CD8-positive, alpha-beta memory T cell (primary cell): ENCODE data around the gene OMD. TPM values are rescaled to one million over a fixed set of nuclear protein-coding genes. Genes with fewer than 3 reads are reported as not detected.
A peak's percentile ranks its signal among the peaks of the same experiment; 100 is the strongest.

Source experiments
- CTCF ChIA-PET: fragments of 350-600 bp; sonication (Branson Sonifier 250); formaldehyde crosslinking; loops from one replicate; lab custom pipeline; 2021; ENCODE audit warnings: antibody characterized with exemption; lab: Charles Lee
- POLR2A ChIA-PET: fragments of 350-600 bp; sonication (Branson Sonifier 250); formaldehyde crosslinking; loops from one replicate; lab custom pipeline; 2021; ENCODE audit warnings: antibody characterized with exemption; lab: Charles Lee
- DNase-seq, 5 donors: peaks; one replicate each; pipeline versions ENCODE4 v3.0.0 to v3.0.0-alpha.2; 2020 to 2022; ENCODE audit warnings: mixed read lengths in 1 of 5
- H3K27ac ChIP-seq: one replicate; pipeline ENCODE4 v1.7.0; 2013; ENCODE audit warnings: low read depth, mild to moderate bottlenecking, low read length, moderate library complexity
- H3K27me3 ChIP-seq: 2 replicates; pipeline ENCODE4 v1.7.0; 2013; ENCODE audit warnings: low read length, mild to moderate bottlenecking; ENCODE audit not compliant: insufficient read depth, poor library complexity, severe bottlenecking
- H3K36me3 ChIP-seq: 2 replicates; pipeline ENCODE4 v1.7.0; 2013; ENCODE audit warnings: mild to moderate bottlenecking, low read length, moderate library complexity; ENCODE audit not compliant: insufficient read depth
- H3K4me1 ChIP-seq: 2 replicates; pipeline ENCODE4 v1.7.0; 2013; ENCODE audit warnings: mild to moderate bottlenecking, low read length, moderate library complexity; ENCODE audit not compliant: insufficient read depth
- H3K4me3 ChIP-seq: 2 replicates; pipeline ENCODE4 v1.7.0; 2013; ENCODE audit warnings: mild to moderate bottlenecking, low read length
- H3K9me3 ChIP-seq: 2 replicates; pipeline ENCODE4 v1.7.0; 2013; ENCODE audit warnings: mild to moderate bottlenecking, low read length
- H3K27ac Mint-ChIP-seq, 8 donors: one replicate each; pipeline ENCODE4 v1.8.0; 2020 to 2021; ENCODE audit warnings: mixed read lengths in 8 of 8, mild to moderate bottlenecking in 6 of 8, inconsistent platforms in 3 of 8, moderate library complexity in 3 of 8
- H3K27me3 Mint-ChIP-seq, 2 donors: one replicate each; pipeline ENCODE4 v1.8.0; 2020 to 2021; ENCODE audit warnings: mixed read lengths in 2 of 2, mild to moderate bottlenecking in 1 of 2, moderate library complexity in 1 of 2
- H3K36me3 Mint-ChIP-seq, 3 donors: one replicate each; pipeline ENCODE4 v1.8.0; 2020 to 2021; ENCODE audit warnings: mixed read lengths in 3 of 3, inconsistent platforms in 1 of 3, mild to moderate bottlenecking in 1 of 3
- H3K4me1 Mint-ChIP-seq, 3 donors: one replicate each; pipeline ENCODE4 v1.8.0; 2020 to 2021; ENCODE audit warnings: mixed read lengths in 3 of 3, inconsistent platforms in 1 of 3, mild to moderate bottlenecking in 1 of 3
- H3K4me3 Mint-ChIP-seq, 7 donors: one replicate each; pipeline ENCODE4 v1.8.0; 2020 to 2021; ENCODE audit warnings: mixed read lengths in 7 of 7, mild to moderate bottlenecking in 6 of 7, moderate library complexity in 4 of 7, inconsistent platforms in 2 of 7
- H3K9me3 Mint-ChIP-seq, 5 donors: one replicate each; pipeline ENCODE4 v1.8.0; 2020 to 2022; ENCODE audit warnings: mixed read lengths in 5 of 5, mild to moderate bottlenecking in 3 of 5, moderate library complexity in 2 of 5, inconsistent platforms in 1 of 5
- polyA plus RNA-seq: library from polyadenylated mRNA; unstranded; fragments of 300-500 nt; fragmentation: Illumina TruSeq; gene quantifications from one replicate; pipeline ENCODE4 v1.2.3, GENCODE V29; 2021
- total RNA-seq, 2 experiments: library from RNA; stranded (reverse); gene quantifications; one replicate each; pipeline ENCODE4 v1.2.3, GENCODE V29; 2021

The OMD gene
- total and polyA plus RNA-seq, 3 experiments from 2014 or later: not detected

DNA sequence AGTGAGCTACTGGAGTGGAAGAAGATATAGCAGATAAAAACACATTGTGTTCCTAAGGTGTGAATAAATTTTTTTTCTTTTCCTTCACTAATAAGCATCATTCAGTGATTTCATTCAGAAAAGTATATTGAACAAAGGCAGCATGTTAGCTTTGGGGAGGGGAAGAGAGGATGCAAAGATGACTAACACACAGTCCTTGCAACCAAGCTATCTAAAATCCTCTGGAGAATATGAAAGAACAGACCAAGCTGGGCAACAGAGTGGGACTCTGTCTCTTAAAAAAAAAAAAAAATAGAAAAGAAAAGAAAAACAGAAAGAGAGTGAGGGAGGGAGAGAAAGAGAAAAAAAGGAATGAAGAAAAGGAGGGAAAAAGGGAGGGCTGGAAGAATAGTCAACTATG is 22.3 kb upstream of the OMD start:
- CTCF ChIA-PET: no interaction called here
- H3K4me1 Mint-ChIP-seq: peaks cover 0 to 1% (median under 1%) of the 10 kb centered on the region in 3 donors
- no peak overlapping the region for H3K4me3 Mint-ChIP-seq
- H3K9me3 ChIP-seq: no peaks in the 10 kb centered on the region
- no peak overlapping the region for H3K27ac Mint-ChIP-seq
- H3K4me3 ChIP-seq: no peak overlapping the region
- POLR2A ChIA-PET: no interaction called here
- DNase-seq: no peak
- no peaks in the 10 kb centered on the region for H3K4me1 ChIP-seq
- no peaks in the 10 kb centered on the region for H3K27me3 Mint-ChIP-seq
- peaks cover 0 to 11% (median 0%) of the 10 kb centered on the region in 3 donors for H3K36me3 Mint-ChIP-seq
- H3K36me3 ChIP-seq: no peaks in the 10 kb centered on the region
- H3K27me3 ChIP-seq: no peaks in the 10 kb centered on the region
- H3K9me3 Mint-ChIP-seq: peaks cover 0 to 4% (median 4%) of the 10 kb centered on the region in 5 donors
- no peak overlapping the region for H3K27ac ChIP-seq

DNA sequence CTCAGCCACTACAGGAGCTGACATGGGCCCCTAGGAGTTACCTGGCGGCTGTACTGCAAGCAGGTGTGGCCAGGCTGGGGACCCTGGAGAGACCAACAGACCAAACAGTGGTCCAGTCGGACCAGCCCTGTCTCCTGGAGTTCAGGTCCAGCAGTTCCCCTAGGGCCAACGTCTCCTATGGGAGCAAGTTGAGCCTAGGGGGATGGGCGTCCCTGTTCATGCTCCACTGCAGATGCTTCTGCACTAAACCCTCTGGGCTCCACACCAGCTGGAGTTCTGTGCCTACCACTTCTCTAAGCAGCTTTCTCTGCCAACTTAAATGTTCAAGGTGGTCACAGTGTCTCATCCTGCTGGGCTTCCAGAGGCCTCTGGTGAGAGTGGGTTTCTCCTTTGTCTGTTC is 20.6 kb upstream of the OMD start:
- Histone ChIP-seq H3K4me1 (no peaks in the 10 kb centered on the region), H3K9me3 (no peaks in the 10 kb centered on the region), H3K27me3 (no peaks in the 10 kb centered on the region), H3K4me3 (no peak overlapping the region), H3K27ac (no peak overlapping the region), H3K36me3 (no peaks in the 10 kb centered on the region)
- Mint-ChIP-seq H3K36me3 (peaks cover 0 to 11% (median 0%) of the 10 kb centered on the region in 3 donors), H3K27ac (no peak overlapping the region), H3K4me3 (no peak overlapping the region), H3K27me3 (no peaks in the 10 kb centered on the region), H3K4me1 (peaks cover 11 to 16% (median 16%) of the 10 kb centered on the region in 3 donors), H3K9me3 (peaks cover 0 to 4% (median under 1%) of the 10 kb centered on the region in 5 donors)
- DNase-seq: no peak
- CTCF ChIA-PET: no interaction called here
- POLR2A ChIA-PET: no interaction called here

DNA sequence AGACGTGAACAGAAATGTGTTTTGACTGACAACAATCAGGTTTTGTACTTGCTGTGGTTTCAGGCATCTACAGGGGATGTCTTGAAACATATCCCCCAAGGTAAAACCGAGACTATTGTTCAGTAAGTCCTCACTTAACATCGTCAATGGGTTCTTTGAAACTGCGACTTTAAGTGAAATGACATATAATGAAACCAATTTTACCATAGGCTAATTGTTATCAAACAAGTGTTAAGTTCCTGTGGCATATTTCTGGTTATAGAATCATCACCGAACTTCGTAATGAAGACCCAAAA is 16.4 kb upstream of the OMD start:
- CTCF ChIA-PET: no interaction called here
- H3K36me3 Mint-ChIP-seq: no peaks in the 10 kb centered on the region
- H3K27ac Mint-ChIP-seq: peak overlapping the region; percentile 4 to 91 (median 80)

DNA sequence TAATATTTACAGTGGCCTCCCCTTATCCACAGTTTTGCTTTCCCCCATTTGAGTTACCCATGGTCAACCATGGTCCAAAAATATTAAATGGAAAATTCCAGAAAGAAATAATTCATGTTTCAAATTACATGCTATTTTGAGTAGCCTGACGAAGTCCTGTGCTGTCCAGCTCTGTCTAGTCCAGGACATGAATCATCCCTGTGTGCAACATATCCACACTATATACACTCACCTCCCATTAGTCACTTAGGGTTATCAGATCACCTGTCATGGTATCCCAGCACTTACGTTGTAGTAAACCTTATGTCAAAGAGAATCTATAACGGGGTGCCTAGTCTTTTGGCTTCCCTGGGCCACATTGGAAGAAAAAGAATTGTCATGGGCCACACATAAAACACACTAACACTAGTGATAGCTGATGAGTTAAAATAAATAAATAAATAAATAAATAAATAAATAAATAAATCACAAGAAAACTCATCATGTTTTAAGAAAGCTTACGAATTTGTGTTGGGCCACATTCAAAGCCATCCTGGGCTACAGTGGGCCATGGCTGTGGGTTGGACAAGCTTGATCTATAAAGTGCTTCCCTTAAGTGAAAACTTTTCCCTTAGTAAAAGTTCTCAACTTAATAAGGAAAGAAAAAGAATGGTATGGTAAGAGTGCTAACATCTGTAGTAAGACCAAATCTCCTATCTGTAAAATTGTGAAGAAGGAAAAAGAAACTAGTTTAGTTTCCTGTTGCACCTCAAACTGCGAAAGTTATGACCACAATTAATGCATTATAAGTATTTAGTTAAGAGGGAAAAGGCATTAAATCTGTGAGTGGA is 15.9 kb upstream of the OMD start:
- Mint-ChIP-seq H3K9me3 (no peaks in the 10 kb centered on the region), H3K4me3 (peak overlapping the region; percentile 33 to 78 (median 69)), H3K4me1 (peaks cover 14 to 21% (median 20%) of the 10 kb centered on the region in 3 donors), H3K27ac (peak overlapping the region in 7 of 8 donors; percentile 4 to 91 (median 80)), H3K36me3 (no peaks in the 10 kb centered on the region), H3K27me3 (no peaks in the 10 kb centered on the region)
- POLR2A ChIA-PET: no interaction called here
- no peak overlapping the region for H3K4me3 ChIP-seq
- H3K9me3 ChIP-seq: no peaks in the 10 kb centered on the region
- DNase-seq: no peak
- CTCF ChIA-PET: no interaction called here
- H3K36me3 ChIP-seq: no peaks in the 10 kb centered on the region
- H3K4me1 ChIP-seq: no peaks in the 10 kb centered on the region
- H3K27ac ChIP-seq: peak overlapping the region; percentile 3
- no peaks in the 10 kb centered on the region for H3K27me3 ChIP-seq

More for the DNA sequence above, 16.4 kb upstream of the OMD start:
- Mint-ChIP-seq H3K4me1 (peaks cover 14 to 21% (median 20%) of the 10 kb centered on the region in 3 donors), H3K4me3 (peak overlapping the region; percentile 33 to 78 (median 69)), H3K9me3 (no peaks in the 10 kb centered on the region), H3K27me3 (no peaks in the 10 kb centered on the region)
- Histone ChIP-seq H3K4me1 (no peaks in the 10 kb centered on the region), H3K27me3 (no peaks in the 10 kb centered on the region), H3K27ac (peak overlapping the region; percentile 3), H3K36me3 (no peaks in the 10 kb centered on the region), H3K4me3 (no peak overlapping the region), H3K9me3 (no peaks in the 10 kb centered on the region)
- peak in 1 of 5 donors; percentile 37 for DNase-seq
- POLR2A ChIA-PET: no interaction called here

DNA sequence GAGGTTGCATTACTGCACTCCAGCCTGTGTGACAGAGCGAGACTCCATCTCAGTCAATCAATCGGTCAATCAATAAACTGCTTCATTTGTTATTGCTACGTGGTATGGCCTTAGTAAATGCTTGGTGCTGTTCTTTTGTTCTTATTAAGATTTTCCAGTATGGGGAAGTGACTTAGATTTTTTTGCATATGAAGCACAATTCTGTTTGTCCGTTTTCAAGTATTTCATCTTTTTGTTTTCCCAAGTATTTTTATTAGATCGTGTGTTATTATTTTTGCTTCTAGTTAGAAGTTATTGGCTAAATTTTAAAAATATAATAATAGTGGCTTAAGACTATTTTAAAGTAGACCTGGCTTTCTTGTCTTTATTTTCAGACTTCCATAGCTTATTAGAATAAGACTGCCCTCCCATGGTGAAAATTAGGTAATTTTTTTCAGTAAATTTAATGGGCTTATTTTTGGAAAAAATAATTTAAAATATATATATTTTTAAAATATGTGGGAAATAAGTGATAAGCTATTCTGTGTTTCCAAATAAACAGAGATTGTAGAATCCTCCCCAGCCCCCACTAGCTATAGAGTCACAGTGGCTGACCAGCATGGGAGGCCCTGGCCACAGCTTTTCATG is 14.7 kb upstream of the OMD start:
- no peaks in the 10 kb centered on the region for H3K9me3 Mint-ChIP-seq
- H3K9me3 ChIP-seq: no peaks in the 10 kb centered on the region
- H3K27me3 Mint-ChIP-seq: no peaks in the 10 kb centered on the region
- DNase-seq: peak in 1 of 5 donors; percentile 2
- no peaks in the 10 kb centered on the region for H3K36me3 Mint-ChIP-seq
- no peak overlapping the region for H3K27ac Mint-ChIP-seq
- CTCF ChIA-PET: no interaction called here
- peaks cover 14 to 21% (median 20%) of the 10 kb centered on the region in 3 donors for H3K4me1 Mint-ChIP-seq
- H3K4me1 ChIP-seq: no peaks in the 10 kb centered on the region
- H3K4me3 ChIP-seq: no peak overlapping the region
- H3K27me3 ChIP-seq: no peaks in the 10 kb centered on the region
- H3K4me3 Mint-ChIP-seq: no peak overlapping the region
- no peak overlapping the region for H3K27ac ChIP-seq
- POLR2A ChIA-PET: no interaction called here
- no peaks in the 10 kb centered on the region for H3K36me3 ChIP-seq

DNA sequence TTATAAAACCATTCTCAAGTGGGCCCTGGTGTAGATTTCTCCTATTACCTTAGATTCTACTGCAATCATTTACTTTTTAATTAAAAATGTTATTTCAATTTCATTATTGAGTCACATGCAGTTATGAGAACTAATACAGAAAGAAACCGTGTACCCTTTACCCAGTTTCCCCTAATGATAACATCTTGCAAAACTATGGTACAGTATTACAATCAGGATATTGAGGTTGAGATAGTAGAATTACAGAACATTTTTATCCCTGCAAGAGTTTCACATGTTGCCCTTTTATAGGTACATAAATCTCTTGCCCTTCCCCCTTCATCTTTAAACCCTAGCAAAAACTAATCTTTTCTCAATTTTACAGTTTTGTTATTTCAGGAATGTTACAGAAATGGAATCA is 11.0 kb upstream of the OMD start:
- Mint-ChIP-seq H3K36me3 (no peaks in the 10 kb centered on the region), H3K27ac (no peak overlapping the region)

DNA sequence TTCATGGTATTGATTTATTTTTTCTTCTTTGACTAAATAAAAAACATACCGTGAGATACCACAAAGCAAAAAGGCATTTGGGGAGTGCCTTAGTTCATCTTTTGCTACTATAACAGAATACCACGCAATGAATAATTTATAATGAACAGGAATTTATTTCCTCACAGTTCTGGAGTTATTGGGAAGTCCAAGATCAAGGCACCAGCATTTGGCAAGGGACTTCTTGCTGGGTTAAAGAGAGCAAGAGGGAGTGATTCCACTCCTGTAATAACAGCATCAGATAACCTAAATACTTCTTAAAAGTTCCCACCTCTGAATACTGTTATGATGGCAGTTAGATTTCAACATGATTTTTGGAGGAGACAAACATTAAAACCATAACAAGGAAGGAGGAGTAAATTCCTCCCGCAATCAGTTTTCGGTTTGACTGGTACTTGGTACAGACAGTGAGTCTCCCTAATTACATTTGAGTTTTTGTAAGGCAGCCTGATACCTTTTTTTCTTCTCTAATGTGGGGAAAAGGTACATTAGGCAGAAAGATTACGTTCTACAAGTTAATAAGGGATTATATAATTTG is 8.8 kb upstream of the OMD start:
- POLR2A ChIA-PET: no interaction called here
- no peak overlapping the region for H3K27ac ChIP-seq
- H3K4me3 ChIP-seq: no peak overlapping the region
- no peak for DNase-seq
- H3K4me1 ChIP-seq: no peaks in the 10 kb centered on the region
- H3K27me3 Mint-ChIP-seq: no peaks in the 10 kb centered on the region
- H3K9me3 Mint-ChIP-seq: no peaks in the 10 kb centered on the region
- H3K27me3 ChIP-seq: no peaks in the 10 kb centered on the region
- H3K4me1 Mint-ChIP-seq: no peaks in the 10 kb centered on the region
- H3K36me3 ChIP-seq: no peaks in the 10 kb centered on the region
- CTCF ChIA-PET: no interaction called here
- H3K9me3 ChIP-seq: no peaks in the 10 kb centered on the region
- H3K4me3 Mint-ChIP-seq: no peak overlapping the region
- no peaks in the 10 kb centered on the region for H3K36me3 Mint-ChIP-seq
- H3K27ac Mint-ChIP-seq: no peak overlapping the region

More for the DNA sequence above, 11.0 kb upstream of the OMD start:
- H3K27me3 Mint-ChIP-seq: no peaks in the 10 kb centered on the region
- H3K4me3 ChIP-seq: no peak overlapping the region
- no peak overlapping the region for H3K27ac ChIP-seq
- H3K9me3 ChIP-seq: no peaks in the 10 kb centered on the region
- no peaks in the 10 kb centered on the region for H3K4me1 ChIP-seq
- no peaks in the 10 kb centered on the region for H3K27me3 ChIP-seq
- no peak for DNase-seq
- peaks cover 6 to 9% (median 8%) of the 10 kb centered on the region in 3 donors for H3K4me1 Mint-ChIP-seq
- POLR2A ChIA-PET: no interaction called here
- no peaks in the 10 kb centered on the region for H3K36me3 ChIP-seq
- H3K9me3 Mint-ChIP-seq: no peaks in the 10 kb centered on the region
- H3K4me3 Mint-ChIP-seq: no peak overlapping the region
- CTCF ChIA-PET: no interaction called here

DNA sequence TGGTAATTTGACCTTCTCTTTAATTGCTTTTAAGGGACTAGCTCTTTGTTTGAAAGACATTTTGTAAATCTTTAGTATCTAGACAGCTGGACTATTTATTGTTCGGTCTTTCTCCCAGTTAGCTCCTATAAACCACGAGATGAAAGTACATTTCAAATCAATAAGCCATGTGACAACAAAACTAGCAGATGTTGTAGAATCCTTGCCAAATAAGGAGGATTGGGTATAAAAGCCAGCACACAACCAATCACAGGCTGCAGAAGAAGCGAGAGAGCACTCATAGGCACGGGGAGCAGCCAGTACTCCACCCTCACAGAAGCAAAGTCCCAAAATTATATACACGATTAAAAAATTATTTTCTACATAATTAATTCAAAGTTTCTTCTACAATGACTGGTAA is 8.1 kb upstream of the OMD start:
- no peak overlapping the region for H3K27ac ChIP-seq
- no peak overlapping the region for H3K4me3 Mint-ChIP-seq
- no peaks in the 10 kb centered on the region for H3K9me3 ChIP-seq
- DNase-seq: no peak
- H3K27me3 Mint-ChIP-seq: no peaks in the 10 kb centered on the region
- H3K36me3 Mint-ChIP-seq: no peaks in the 10 kb centered on the region
- H3K36me3 ChIP-seq: no peaks in the 10 kb centered on the region
- no peak overlapping the region for H3K4me3 ChIP-seq
- H3K27me3 ChIP-seq: no peaks in the 10 kb centered on the region
- CTCF ChIA-PET: no interaction called here
- no peaks in the 10 kb centered on the region for H3K9me3 Mint-ChIP-seq
- POLR2A ChIA-PET: no interaction called here
- H3K4me1 Mint-ChIP-seq: no peaks in the 10 kb centered on the region
- H3K27ac Mint-ChIP-seq: no peak overlapping the region
- no peaks in the 10 kb centered on the region for H3K4me1 ChIP-seq
